HG02610 (cell line): ENCODE data around the gene MDN1.
"Not testable (repeated sequence)": the region's sequence is repeated elsewhere in the genome, so short reads cannot be mapped to it uniquely, and the experiment has no call there.

Experiments used
- ATAC-seq: cut with Tn5 transposase; IDR thresholded peaks from one replicate; pipeline ENCODE4 v1.9.1; 2021; ENCODE audit warnings: mild to moderate bottlenecking, moderate library complexity; ENCODE audit not compliant: unreplicated experiment

The MDN1 gene

DNA sequence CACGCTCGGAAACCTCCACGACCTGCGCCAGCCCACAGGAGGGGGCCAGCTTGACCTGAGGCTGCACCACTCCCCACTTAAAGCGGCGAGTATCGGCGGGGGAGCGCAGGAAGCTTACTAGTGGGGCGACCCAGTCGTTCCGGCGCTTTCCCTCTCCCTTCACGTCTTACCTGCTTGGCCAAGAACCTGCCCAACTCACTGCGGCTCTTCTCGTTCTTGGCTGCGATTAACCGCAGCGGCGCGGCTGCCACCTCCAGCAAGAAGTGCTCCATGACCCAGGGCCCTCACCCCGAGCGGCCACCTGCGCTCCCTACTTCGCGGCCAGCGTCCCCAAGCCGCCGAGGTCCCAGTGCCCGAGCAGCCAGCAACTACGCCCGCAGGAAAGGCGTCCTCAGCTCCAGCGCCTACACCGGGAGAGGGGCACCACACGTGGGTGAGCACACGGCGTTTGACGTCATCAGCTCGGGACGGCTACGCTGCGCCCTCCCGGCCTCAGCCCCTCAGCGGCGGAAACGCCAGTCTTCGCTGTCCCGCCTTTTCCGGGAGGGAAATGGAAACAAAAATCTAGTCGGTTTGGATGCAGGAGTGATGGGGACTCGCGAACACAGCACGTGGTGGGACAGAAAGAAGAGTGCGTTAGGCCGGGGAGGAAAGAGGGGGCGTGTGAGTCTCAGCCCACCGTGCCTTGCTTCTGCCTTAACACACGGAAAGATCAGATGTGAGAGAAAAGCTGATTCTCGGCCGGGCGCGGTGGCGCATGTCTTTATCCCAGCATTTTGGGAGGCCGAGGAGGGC is at the start of gene MDN1:
MDN1 (minus strand) TSS at position 459 of the 795 bp plus-strand sequence; CDS start at position 272, 187 bp downstream.
- peak; percentile 96 for ATAC-seq

- no peak for ATAC-seq
These were observed 46.6 kb upstream of the MDN1 start for GRCh38 chr6:89866024-89866678.

GRCh38 chr6:89862698-89863097 is 43.1 kb upstream of the MDN1 start:
- ATAC-seq = peak; percentile 14

GRCh38 chr6:89862273-89862672 is 42.7 kb upstream of the MDN1 start:
- peak; percentile 70 for ATAC-seq

- peak; percentile 76 for ATAC-seq
These were observed 40.1 kb upstream of the MDN1 start for GRCh38 chr6:89859744-89860143.

- no peak for ATAC-seq
These were observed 38.4 kb upstream of the MDN1 start for GRCh38 chr6:89858041-89858440.

GRCh38 chr6:89853068-89853467 is 33.5 kb upstream of the MDN1 start:
- no peak for ATAC-seq

GRCh38 chr6:89847513-89847912 is 27.9 kb upstream of the MDN1 start:
- not testable (repeated sequence) for ATAC-seq

DNA sequence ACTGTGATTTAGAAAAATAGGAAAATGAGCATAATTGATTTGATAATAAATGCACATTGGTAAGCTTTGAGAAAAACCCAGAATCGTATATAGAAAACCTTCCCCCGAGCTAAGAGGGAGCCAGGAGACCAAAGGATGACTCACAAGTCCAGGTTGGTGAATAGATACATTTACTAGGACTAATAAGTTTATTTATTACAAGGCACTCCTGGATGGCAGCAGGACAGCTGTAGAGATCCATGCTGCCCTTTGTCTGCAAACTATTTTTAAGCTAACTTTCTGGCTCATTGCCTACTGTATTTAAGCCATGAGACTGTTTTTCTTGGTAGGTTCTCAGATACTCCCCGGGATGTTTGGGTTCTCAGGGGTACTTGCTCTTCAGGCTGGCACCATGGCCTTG is 23.5 kb upstream of the MDN1 start:
- ATAC-seq = no peak

DNA sequence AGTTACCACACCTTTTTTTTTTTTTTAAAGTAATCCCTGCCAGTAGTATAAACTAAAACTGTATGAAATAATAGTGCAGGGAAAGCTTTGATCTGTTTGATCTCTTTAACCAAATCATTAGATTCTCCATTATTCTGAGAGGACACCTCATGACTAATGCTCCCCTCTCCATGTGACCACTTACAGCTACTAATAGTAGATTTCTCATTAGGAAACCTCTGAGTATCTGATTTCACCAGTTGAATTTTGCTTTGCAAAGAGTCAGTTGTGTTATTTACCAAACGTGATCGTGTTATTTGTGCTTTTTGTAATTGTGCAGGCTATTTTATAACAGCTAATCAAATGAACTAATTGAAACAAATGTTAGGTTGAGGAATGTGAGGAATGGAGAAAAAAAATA is 22.6 kb upstream of the MDN1 start:
- ATAC-seq = no peak

GRCh38 chr6:89840538-89840937 is 20.9 kb upstream of the MDN1 start:
- ATAC-seq = no peak

DNA sequence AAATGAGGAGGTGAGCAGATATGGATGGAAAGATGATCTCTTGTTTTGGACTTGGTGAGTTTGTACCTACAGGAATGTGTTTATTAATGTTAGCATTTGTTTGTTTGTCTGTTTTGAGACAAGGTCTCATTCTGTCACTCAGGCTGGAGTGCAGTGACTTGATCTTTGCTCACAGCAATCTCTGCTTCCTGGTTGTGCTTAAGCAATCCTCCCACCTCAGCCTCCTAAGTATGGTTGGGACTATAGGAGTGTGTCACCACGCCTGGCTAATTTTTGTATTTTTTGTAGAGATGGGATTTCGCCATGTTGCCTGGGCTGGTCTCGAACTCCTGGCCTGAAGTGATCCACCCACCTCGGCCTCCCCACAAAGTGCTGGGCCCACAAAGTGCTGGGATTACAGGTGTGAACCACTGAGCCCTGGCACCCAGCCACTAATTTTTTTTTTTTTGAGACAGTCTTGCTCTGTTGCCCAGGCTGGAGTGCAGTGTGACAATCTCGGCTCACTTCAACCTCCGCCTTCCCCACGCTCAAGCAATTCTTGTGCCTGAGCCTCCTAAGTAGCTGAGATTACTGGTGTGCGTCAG is 17.1 kb upstream of the MDN1 start:
- no peak for ATAC-seq

DNA sequence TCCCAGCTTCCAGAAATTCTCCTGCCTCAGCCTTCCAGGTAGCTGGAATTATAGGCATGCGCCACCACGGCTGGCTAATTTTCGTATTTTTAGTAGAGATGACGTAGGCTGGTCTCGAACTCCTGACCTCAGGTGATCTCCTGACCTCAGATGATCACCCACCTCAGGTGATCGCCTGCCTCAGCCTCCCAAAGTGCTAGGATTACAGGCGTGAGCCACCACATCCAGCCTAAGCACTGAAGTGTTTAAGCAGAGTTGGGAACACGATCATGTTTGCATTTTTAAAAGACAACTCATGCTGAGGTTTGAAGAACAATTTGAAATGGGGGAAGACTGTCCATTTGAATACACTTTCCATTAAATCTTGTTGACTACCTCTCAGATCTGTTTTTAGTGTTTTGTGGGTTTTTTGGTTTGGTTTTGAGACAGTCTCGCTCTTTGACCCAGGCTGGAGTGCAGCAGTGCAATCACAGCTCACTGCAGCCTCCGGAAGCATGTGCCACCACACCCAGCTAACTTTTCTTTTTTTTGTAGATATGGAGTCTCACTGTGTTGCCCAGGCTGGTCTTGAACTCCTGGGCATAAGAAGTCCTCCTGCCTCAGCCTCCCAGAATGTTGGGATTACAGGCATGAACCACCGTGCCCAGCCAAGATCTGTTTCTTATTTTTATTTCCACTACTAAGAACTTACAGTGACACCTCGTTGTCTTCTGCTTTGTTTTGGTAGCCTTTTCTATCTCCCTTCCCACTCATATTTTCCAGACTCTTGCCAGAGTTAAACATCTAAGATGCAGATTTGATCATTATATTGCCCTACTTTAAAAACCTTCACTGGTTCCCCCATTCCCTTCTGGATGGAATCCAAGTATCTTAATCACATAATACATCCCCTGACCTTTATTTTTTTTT is 15.5 kb upstream of the MDN1 start:
- peak; percentile 97 for ATAC-seq

DNA sequence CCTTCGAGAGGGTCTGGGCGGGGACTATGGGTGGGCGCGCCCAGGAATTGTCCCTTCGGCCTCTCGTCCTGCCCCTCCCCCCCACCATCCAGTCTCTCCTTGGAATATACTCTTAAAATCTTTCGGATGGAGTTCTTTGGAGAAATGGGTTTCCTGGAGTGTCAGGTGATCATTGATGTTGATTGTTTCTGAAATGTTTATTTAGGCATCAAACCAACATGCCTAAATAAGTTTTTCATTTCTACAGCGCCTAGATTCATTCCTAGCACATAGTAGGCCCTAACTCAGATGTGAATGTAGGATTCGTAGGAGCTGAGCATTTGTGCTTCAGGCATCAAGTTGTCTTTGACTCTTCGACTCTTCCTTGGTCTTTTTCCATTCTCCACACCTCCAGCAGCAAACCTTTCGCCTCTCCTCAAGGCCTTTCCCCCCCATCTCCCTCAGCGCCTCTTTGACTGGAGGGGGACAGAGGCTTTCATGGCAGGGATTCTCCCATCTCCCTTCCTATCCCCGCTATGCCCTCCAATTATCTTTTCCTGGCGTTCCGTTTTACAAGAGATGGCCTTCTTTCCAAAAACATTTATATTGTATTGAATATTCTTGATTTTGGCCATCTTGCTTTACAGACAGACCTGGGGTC is 10.7 kb upstream of the MDN1 start:
- ATAC-seq = no peak

- ATAC-seq = peak; percentile 98
These were observed 10.0 kb upstream of the MDN1 start, which contains the start of gene CASP8AP2 for GRCh38 chr6:89829472-89830169. TSS of gene CASP8AP2 (plus strand) at chr6:89829880.

- ATAC-seq = peak; percentile 26
These were observed 9.4 kb upstream of the MDN1 start for GRCh38 chr6:89828988-89829471.

- ATAC-seq = not testable (repeated sequence)
These were observed 8.9 kb upstream of the MDN1 start for GRCh38 chr6:89828475-89828987.

- ATAC-seq = no peak
These were observed 6.5 kb upstream of the MDN1 start for GRCh38 chr6:89826029-89826528.

- ATAC-seq = peak; percentile 18
These were observed 638 bp downstream of the MDN1 start for GRCh38 chr6:89818977-89819335.
